ENCODE measurements around the gene SYT11.

SYT11 gene, protein sequence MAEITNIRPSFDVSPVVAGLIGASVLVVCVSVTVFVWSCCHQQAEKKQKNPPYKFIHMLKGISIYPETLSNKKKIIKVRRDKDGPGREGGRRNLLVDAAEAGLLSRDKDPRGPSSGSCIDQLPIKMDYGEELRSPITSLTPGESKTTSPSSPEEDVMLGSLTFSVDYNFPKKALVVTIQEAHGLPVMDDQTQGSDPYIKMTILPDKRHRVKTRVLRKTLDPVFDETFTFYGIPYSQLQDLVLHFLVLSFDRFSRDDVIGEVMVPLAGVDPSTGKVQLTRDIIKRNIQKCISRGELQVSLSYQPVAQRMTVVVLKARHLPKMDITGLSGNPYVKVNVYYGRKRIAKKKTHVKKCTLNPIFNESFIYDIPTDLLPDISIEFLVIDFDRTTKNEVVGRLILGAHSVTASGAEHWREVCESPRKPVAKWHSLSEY

DNA sequence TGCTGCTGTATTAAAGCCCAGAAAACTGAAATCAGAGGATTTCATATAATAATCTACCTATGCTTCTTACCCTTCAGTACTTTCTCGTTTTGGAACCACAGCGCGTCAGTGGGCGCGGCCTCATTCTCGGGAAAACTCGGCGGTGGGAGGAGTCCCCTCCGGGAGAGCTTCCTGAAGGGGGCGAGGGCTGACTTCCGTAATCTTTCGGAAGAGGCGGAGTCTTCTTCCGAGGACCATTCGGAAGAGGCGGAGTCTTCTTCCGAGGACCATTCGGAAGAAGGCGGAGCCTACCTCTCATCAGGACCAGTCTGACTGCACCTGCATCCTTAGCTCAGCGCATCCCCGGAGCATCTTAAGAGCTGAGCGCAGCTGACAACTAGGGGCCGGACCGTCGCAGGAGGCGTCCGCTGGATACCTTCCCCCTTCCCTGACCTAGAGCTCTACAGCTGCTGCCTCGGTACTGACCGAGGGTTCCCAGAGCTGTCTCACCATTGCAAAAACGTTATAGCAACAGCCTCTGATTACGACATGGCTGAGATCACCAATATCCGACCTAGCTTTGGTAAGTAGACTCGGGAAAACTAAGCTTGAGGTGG is at the start of gene SYT11:
Gene SYT11, plus strand, starts transcription at position 334 of the 596 bp plus-strand sequence. Its CDS starts 195 bp downstream, at position 529.
- H3K4me2 ChIP-seq (ENCODE audit: low read depth, low read length, poor library complexity, severe bottlenecking), result peak within 1 kb of the TSS; percentile 87
- H3K4me3 ChIP-seq (ENCODE audit: low read length, poor library complexity, severe bottlenecking), result peak within 1 kb of the TSS; percentile 81
- peak within 1 kb of the TSS; percentile 93 for H2AFZ ChIP-seq (ENCODE audit: low read length)
- peaks cover 3% of the 10 kb centered on the region; the same call in 1 of the 2 replicates for H3K36me3 ChIP-seq (ENCODE audit: insufficient read depth, low read length)
- H3F3A ChIP-seq (ENCODE audit: low read depth), result no peaks in the 10 kb centered on the region; the same call in 1 of the 2 replicates
- TF ChIP-seq, protein P1, sequence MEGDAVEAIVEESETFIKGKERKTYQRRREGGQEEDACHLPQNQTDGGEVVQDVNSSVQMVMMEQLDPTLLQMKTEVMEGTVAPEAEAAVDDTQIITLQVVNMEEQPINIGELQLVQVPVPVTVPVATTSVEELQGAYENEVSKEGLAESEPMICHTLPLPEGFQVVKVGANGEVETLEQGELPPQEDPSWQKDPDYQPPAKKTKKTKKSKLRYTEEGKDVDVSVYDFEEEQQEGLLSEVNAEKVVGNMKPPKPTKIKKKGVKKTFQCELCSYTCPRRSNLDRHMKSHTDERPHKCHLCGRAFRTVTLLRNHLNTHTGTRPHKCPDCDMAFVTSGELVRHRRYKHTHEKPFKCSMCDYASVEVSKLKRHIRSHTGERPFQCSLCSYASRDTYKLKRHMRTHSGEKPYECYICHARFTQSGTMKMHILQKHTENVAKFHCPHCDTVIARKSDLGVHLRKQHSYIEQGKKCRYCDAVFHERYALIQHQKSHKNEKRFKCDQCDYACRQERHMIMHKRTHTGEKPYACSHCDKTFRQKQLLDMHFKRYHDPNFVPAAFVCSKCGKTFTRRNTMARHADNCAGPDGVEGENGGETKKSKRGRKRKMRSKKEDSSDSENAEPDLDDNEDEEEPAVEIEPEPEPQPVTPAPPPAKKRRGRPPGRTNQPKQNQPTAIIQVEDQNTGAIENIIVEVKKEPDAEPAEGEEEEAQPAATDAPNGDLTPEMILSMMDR (conservative IDR thresholded peaks at IDR 0.05; ENCODE audit: low read length), result no peak
- TF ChIP-seq EZH2phosphoT487 (IDR thresholded peaks at IDR 0.05; ENCODE audit: borderline replicate concordance), result no peak
- peaks cover 4% of the 10 kb centered on the region for H4K20me1 ChIP-seq (ENCODE audit: insufficient read depth, low read length, poor library complexity, severe bottlenecking)
- H3K9me3 ChIP-seq (ENCODE audit: insufficient read depth, low read depth, low read length), result no peaks in the 10 kb centered on the region
- H3K27me3 ChIP-seq (ENCODE audit: insufficient read depth, low read length, poor library complexity, severe bottlenecking), result no peaks in the 10 kb centered on the region
- H3K79me2 ChIP-seq (ENCODE audit: insufficient read depth, low read length), result peaks cover 33% of the 10 kb centered on the region
- H3K4me1 ChIP-seq (ENCODE audit: insufficient read depth, low read length, poor library complexity, severe bottlenecking), result peaks cover 14% of the 10 kb centered on the region
- peak within 1 kb of the TSS; percentile 77 for H3K9ac ChIP-seq (ENCODE audit: low read depth, low read length, poor library complexity, severe bottlenecking)
- no peaks in the 10 kb centered on the region for H3K9me2 ChIP-seq (replicated peaks; ENCODE audit: low read depth, low read length)

DNA sequence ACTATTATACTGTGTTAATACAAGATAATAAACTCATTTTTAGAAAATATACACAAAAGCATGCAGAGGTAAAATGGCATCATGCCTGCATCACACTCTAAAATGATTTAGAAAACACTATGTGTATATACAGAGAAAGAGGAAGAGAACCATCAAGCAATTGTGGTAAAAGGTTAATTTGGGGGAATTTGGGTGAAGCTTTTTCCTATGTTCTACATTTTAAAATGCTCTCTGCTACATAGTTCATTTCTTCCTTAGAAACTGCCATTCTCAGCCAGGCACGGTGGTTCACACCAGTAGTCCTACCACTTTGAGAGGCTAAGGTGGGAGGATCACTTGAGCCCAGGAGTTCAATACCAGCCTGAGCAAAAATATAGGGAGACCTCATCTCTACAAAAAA is 46.5 kb upstream of the SYT11 start:
- no peak overlapping the region for H3K4me3 ChIP-seq (ENCODE audit: low read length, poor library complexity, severe bottlenecking)
- no peaks in the 10 kb centered on the region for H3K9me2 ChIP-seq (replicated peaks; ENCODE audit: low read depth, low read length)
- no peak overlapping the region for H3K9ac ChIP-seq (ENCODE audit: low read depth, low read length, poor library complexity, severe bottlenecking)
- TF ChIP-seq EZH2phosphoT487 (IDR thresholded peaks at IDR 0.05; ENCODE audit: borderline replicate concordance), result no peak
- TF ChIP-seq, protein P1 (conservative IDR thresholded peaks at IDR 0.05; ENCODE audit: low read length), result no peak
- peaks cover 59% of the 10 kb centered on the region for H3K36me3 ChIP-seq (ENCODE audit: insufficient read depth, low read length)
- H3K4me2 ChIP-seq (ENCODE audit: low read depth, low read length, poor library complexity, severe bottlenecking), result no peak overlapping the region
- no peaks in the 10 kb centered on the region for H3K79me2 ChIP-seq (ENCODE audit: insufficient read depth, low read length)
- no peaks in the 10 kb centered on the region for H4K20me1 ChIP-seq (ENCODE audit: insufficient read depth, low read length, poor library complexity, severe bottlenecking)
- no peaks in the 10 kb centered on the region for H3K9me3 ChIP-seq (ENCODE audit: insufficient read depth, low read depth, low read length)
- peaks cover 6% of the 10 kb centered on the region for H3K4me1 ChIP-seq (ENCODE audit: insufficient read depth, low read length, poor library complexity, severe bottlenecking)
- no peaks in the 10 kb centered on the region for H3F3A ChIP-seq (ENCODE audit: low read depth)
- H2AFZ ChIP-seq (ENCODE audit: low read length), result no peak overlapping the region
- H3K27me3 ChIP-seq (ENCODE audit: insufficient read depth, low read length, poor library complexity, severe bottlenecking), result no peaks in the 10 kb centered on the region

DNA sequence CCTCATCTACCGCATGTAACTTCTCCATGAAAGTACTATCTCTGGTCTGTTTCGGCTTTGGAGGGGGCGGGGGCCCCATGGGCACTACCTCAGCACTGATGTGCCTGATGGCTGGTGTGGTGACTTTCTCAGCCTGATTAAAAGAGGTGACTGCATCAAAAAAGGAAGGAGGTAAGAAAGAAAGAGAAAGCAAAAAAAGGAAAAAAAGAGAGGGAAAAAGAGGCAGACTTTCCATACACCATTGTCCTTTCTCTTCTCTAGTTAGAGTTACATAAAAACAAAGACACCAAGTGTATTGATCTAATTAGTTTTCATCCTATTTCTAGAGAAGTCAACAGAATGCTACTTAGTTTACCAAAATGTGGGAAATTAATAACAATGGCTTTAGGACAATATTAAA is 45.7 kb upstream of the SYT11 start:
- H3K4me1 ChIP-seq (ENCODE audit: insufficient read depth, low read length, poor library complexity, severe bottlenecking), result peaks cover 6% of the 10 kb centered on the region
- H3K79me2 ChIP-seq (ENCODE audit: insufficient read depth, low read length), result no peaks in the 10 kb centered on the region
- no peak overlapping the region for H3K4me3 ChIP-seq (ENCODE audit: low read length, poor library complexity, severe bottlenecking)
- no peak overlapping the region for H2AFZ ChIP-seq (ENCODE audit: low read length)
- H3K4me2 ChIP-seq (ENCODE audit: low read depth, low read length, poor library complexity, severe bottlenecking), result no peak overlapping the region
- no peaks in the 10 kb centered on the region for H4K20me1 ChIP-seq (ENCODE audit: insufficient read depth, low read length, poor library complexity, severe bottlenecking)
- H3K9me3 ChIP-seq (ENCODE audit: insufficient read depth, low read depth, low read length), result no peaks in the 10 kb centered on the region
- no peak overlapping the region for H3K9ac ChIP-seq (ENCODE audit: low read depth, low read length, poor library complexity, severe bottlenecking)
- no peaks in the 10 kb centered on the region for H3K9me2 ChIP-seq (replicated peaks; ENCODE audit: low read depth, low read length)
- peaks cover 64% of the 10 kb centered on the region for H3K36me3 ChIP-seq (ENCODE audit: insufficient read depth, low read length)
- H3K27me3 ChIP-seq (ENCODE audit: insufficient read depth, low read length, poor library complexity, severe bottlenecking), result no peaks in the 10 kb centered on the region
- TF ChIP-seq EZH2phosphoT487 (IDR thresholded peaks at IDR 0.05; ENCODE audit: borderline replicate concordance), result no peak
- TF ChIP-seq, protein P1 (conservative IDR thresholded peaks at IDR 0.05; ENCODE audit: low read length), result no peak
- H3F3A ChIP-seq (ENCODE audit: low read depth), result no peaks in the 10 kb centered on the region
